Suprapubic skin (tissue), 4 donors: Measurements from ENCODE around the gene CHST8. TPM values are rescaled to one million over a fixed set of nuclear protein-coding genes. Genes with fewer than 3 reads are reported as not detected.

Experiments
- DNase-seq, 2 donors: peaks; one replicate each; pipeline ENCODE4 v3.0.0-alpha.2; 2019; ENCODE audit warnings: low spot score in 2 of 2
- H3K27ac ChIP-seq: fragments of 200-600 bp; sonication (generic); one replicate; pipeline ENCODE4 v1.5.1; 2019
- H3K27me3 ChIP-seq: fragments of 200-600 bp; sonication (generic); one replicate; pipeline ENCODE4 v1.5.1; 2019
- H3K36me3 ChIP-seq: fragments of 200-600 bp; sonication (generic); one replicate; pipeline ENCODE4 v1.5.1; 2019
- H3K4me1 ChIP-seq: fragments of 200-600 bp; sonication (generic); one replicate; pipeline ENCODE4 v1.5.1; 2019
- H3K4me3 ChIP-seq: fragments of 200-600 bp; sonication (generic); one replicate; pipeline ENCODE4 v1.5.1; 2019; ENCODE audit warnings: mild to moderate bottlenecking
- H3K9me3 ChIP-seq: fragments of 200-600 bp; sonication (generic); one replicate; pipeline ENCODE4 v1.5.1; 2019
- EP300 ChIP-seq: sonication (generic); formaldehyde crosslinking; IDR thresholded peaks from one replicate; pipeline ENCODE4 v1.6.1; 2017; ENCODE audit warnings: antibody characterized with exemption
- POLR2A ChIP-seq, 2 donors: fragments of 450-650 bp; IDR thresholded peaks; one replicate each; pipeline ENCODE4 v1.6.1; 2017; ENCODE audit warnings: antibody characterized with exemption in 2 of 2, mild to moderate bottlenecking in 2 of 2, moderate library complexity in 2 of 2
- POLR2AphosphoS5 ChIP-seq, 3 donors: sonication (generic); formaldehyde crosslinking; IDR thresholded peaks; one replicate each; pipeline ENCODE4 v1.6.1; 2017; ENCODE audit warnings: antibody characterized with exemption in 3 of 3
- WGBS: methylation state at CpG from one replicate; pipeline ENCODE4 v1.1.5; 2018; 5-methylcytosine and 5-hydroxymethylcytosine counted together
- total RNA-seq, 4 donors: library from RNA; depleted of rRNA; stranded (reverse); fragments of >200 nt; gene quantifications; one replicate each; pipeline ENCODE4 v1.1.0, GENCODE V29; 2016
- TF ChIP-seq, protein P1 (sequence below), 2 donors: fragments of 200-600 bp in 1 of 2; fragments of 450-650 bp in 1 of 2; sonication (generic) in 1 of 2; IDR thresholded peaks; one replicate each; pipeline ENCODE4 v1.5.1; 2016 to 2019; ENCODE audit warnings: antibody characterized with exemption in 2 of 2, mild to moderate bottlenecking in 1 of 2, moderate library complexity in 1 of 2

CHST8 gene
- total RNA-seq, 4 donors from 2014 or later: 0.36 TPM; not detected in 3

- Histone ChIP-seq H3K27ac (no peak overlapping the region), H3K4me1 (no peaks in the 10 kb centered on the region), H3K4me3 (no peak overlapping the region), H3K36me3 (no peaks in the 10 kb centered on the region), H3K9me3 (no peaks in the 10 kb centered on the region), H3K27me3 (peaks cover 12% of the 10 kb centered on the region)
- no peak for TF ChIP-seq POLR2A (IDR thresholded peaks at IDR 0.05)
- no peak for TF ChIP-seq POLR2AphosphoS5 (IDR thresholded peaks at IDR 0.05)
- TF ChIP-seq, protein P1, sequence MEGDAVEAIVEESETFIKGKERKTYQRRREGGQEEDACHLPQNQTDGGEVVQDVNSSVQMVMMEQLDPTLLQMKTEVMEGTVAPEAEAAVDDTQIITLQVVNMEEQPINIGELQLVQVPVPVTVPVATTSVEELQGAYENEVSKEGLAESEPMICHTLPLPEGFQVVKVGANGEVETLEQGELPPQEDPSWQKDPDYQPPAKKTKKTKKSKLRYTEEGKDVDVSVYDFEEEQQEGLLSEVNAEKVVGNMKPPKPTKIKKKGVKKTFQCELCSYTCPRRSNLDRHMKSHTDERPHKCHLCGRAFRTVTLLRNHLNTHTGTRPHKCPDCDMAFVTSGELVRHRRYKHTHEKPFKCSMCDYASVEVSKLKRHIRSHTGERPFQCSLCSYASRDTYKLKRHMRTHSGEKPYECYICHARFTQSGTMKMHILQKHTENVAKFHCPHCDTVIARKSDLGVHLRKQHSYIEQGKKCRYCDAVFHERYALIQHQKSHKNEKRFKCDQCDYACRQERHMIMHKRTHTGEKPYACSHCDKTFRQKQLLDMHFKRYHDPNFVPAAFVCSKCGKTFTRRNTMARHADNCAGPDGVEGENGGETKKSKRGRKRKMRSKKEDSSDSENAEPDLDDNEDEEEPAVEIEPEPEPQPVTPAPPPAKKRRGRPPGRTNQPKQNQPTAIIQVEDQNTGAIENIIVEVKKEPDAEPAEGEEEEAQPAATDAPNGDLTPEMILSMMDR (IDR thresholded peaks at IDR 0.05): no peak
- no peak for TF ChIP-seq EP300
- DNase-seq: peak in 1 of 2 donors; percentile 33
- 72% methylated on average over 14 of the region's 14 CpGs for WGBS
Observed at GRCh38 chr19:33698576-33699435, 77.1 kb downstream of the CHST8 start.

DNA sequence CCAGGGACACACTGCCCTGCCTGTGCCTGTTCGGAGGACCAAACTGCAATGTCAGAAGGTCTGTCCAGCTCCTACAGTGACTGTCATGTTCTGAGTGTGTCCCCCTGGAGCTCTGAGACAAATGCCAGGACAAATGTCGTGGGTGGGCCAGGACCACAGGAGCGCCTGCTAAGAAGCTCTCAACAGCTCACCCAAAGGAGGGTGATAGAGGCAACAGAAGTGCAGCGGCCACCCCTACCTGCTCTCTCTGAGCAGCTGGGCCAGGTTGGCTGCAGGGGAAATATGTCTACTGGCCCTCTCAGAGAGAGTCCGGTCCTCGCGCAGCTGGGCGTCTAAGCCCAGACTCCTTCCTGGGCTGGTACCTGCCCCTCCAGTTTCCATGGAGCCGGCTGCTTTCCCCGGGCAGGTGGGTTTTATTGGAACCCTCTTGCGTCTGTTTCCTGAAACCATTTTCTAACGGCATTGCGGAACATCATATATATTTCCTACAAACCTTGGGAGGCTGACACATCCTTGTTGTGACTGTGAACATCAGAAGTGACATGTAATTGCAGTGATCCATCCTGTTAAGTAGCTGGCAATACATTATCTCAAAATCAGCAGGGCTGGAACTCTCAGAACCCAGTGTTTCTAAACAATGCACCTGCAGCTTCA lies 78.1 kb downstream of the CHST8 start:
- WGBS: 63% methylated on average over 6 of the region's 13 CpGs
- peak; percentile 36 to 49 for DNase-seq
- Histone ChIP-seq H3K36me3 (no peaks in the 10 kb centered on the region), H3K27me3 (peaks cover 12% of the 10 kb centered on the region), H3K9me3 (no peaks in the 10 kb centered on the region), H3K27ac (no peak overlapping the region), H3K4me3 (no peak overlapping the region), H3K4me1 (no peaks in the 10 kb centered on the region)
- TF ChIP-seq EP300: no peak
- TF ChIP-seq, protein P1 (IDR thresholded peaks at IDR 0.05): no peak

DNA sequence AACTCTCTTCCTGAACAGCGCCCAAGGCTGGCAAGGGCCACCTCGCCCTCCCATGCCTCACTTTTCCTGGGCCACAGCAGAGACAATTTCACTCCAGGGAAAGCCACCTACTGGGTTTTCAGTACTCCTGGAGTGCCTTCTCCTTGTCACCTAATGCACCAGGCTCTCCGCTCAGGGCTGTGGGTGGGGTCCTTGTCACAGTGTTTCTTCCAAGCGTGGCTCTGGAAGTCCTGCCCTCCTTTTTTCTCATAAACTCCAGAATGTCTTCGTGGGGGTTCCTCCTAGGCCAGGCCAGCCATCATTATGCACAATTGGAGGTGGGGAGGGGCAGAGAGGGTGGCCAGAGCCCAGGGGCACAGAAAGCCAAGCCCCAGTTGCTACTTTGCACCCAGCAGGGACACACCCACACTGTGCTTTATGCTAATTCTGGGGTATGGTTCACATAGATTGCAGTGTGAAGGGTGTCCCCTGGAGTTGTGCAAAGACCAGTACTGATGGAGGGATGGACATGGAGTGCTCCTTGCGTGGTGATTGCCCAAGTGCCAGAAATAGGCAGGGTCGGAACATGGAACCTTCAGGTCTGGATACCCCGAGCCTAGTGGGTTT lies 78.8 kb downstream of the CHST8 start:
- TF ChIP-seq POLR2AphosphoS5 (IDR thresholded peaks at IDR 0.05) (no peak), EP300 (no peak), POLR2A (IDR thresholded peaks at IDR 0.05) (no peak)
- TF ChIP-seq, protein P1 (IDR thresholded peaks at IDR 0.05): no peak
- no peak overlapping the region for H3K27ac ChIP-seq
- H3K9me3 ChIP-seq: no peaks in the 10 kb centered on the region
- H3K4me3 ChIP-seq: no peak overlapping the region
- peak; percentile 32 to 35 for DNase-seq
- H3K36me3 ChIP-seq: no peaks in the 10 kb centered on the region
- peaks cover 12% of the 10 kb centered on the region for H3K27me3 ChIP-seq
- 79% methylated on average over 8 of the region's 8 CpGs for WGBS
- no peaks in the 10 kb centered on the region for H3K4me1 ChIP-seq

GRCh38 chr19:33701565-33701964 lies 79.8 kb downstream of the CHST8 start:
- DNase-seq: peak in 1 of 2 donors; percentile 10
- Histone ChIP-seq H3K4me1 (no peaks in the 10 kb centered on the region), H3K27me3 (peaks cover 12% of the 10 kb centered on the region), H3K36me3 (no peaks in the 10 kb centered on the region), H3K27ac (no peak overlapping the region), H3K9me3 (no peaks in the 10 kb centered on the region), H3K4me3 (no peak overlapping the region)
- TF ChIP-seq POLR2AphosphoS5 (IDR thresholded peaks at IDR 0.05): no peak
- no peak for TF ChIP-seq EP300
- TF ChIP-seq POLR2A (IDR thresholded peaks at IDR 0.05): no peak
- TF ChIP-seq, protein P1 (IDR thresholded peaks at IDR 0.05): no peak
- 61% methylated on average over 8 of the region's 8 CpGs for WGBS
